ENCODE results near the gene INO80.

GRCh38 chr15:41018534-41018933 lies 97.5 kb downstream of the INO80 start:
- no peak for TF ChIP-seq CTCF (conservative IDR thresholded peaks at IDR 0.05; ENCODE audit: low read length)
- TF ChIP-seq EZH2phosphoT487 (IDR thresholded peaks at IDR 0.05; ENCODE audit: borderline replicate concordance, low read depth, low read length): no peak

Measured in OCI-LY7 (cell line).